CD4-positive, CD25-positive, alpha-beta regulatory T cell (primary cell): ENCODE measurements around the gene EPS8L1. TPM values are rescaled to one million over a fixed set of nuclear protein-coding genes. Genes with fewer than 3 reads are reported as not detected.

ENCODE experiments used
- ATAC-seq, 2 donors: fragments of 150-1000 bp; cut with Tn5 transposase; one replicate each; pipeline ENCODE4 v1.10.0; 2021; ENCODE audit warnings: low read depth in 2 of 2, moderate number of reproducible peaks in 2 of 2, moderate library complexity in 1 of 2
- DNase-seq, 3 donors: peaks; one replicate each; pipeline versions ENCODE4 v3.0.0 to v3.0.0-alpha.2; 2012 to 2022; ENCODE audit warnings: mixed read lengths in 1 of 3
- H3K27ac ChIP-seq: one replicate; pipeline ENCODE4 v1.7.0; 2013; ENCODE audit warnings: mild to moderate bottlenecking, low read length; ENCODE audit not compliant: insufficient read depth, poor library complexity, severe bottlenecking
- H3K27me3 ChIP-seq: one replicate; pipeline ENCODE4 v1.7.0; 2013; ENCODE audit warnings: low read length; ENCODE audit not compliant: control insufficient read depth, insufficient read depth
- H3K36me3 ChIP-seq: one replicate; pipeline ENCODE4 v1.7.0; 2013; ENCODE audit warnings: mild to moderate bottlenecking, low read length, moderate library complexity; ENCODE audit not compliant: control insufficient read depth, insufficient read depth
- H3K4me1 ChIP-seq: 2 replicates; pipeline ENCODE4 v1.7.0; 2013; ENCODE audit warnings: mild to moderate bottlenecking, low read length; ENCODE audit not compliant: insufficient read depth, control insufficient read depth, poor library complexity, severe bottlenecking
- H3K4me3 ChIP-seq: one replicate; pipeline ENCODE4 v1.7.0; 2013; ENCODE audit warnings: low read depth, mild to moderate bottlenecking, low read length, moderate library complexity
- H3K9me3 ChIP-seq, 2 experiments: 1 replicate in 1 of 2; 2 replicates in 1 of 2; pipeline ENCODE4 v1.7.0; 2013; ENCODE audit warnings: low read length in 2 of 2, mild to moderate bottlenecking in 1 of 2, moderate library complexity in 1 of 2; ENCODE audit not compliant: control insufficient read depth in 2 of 2
- H3K27ac Mint-ChIP-seq, 3 donors: one replicate each; pipeline ENCODE4 v1.8.0; 2020 to 2022; ENCODE audit warnings: mild to moderate bottlenecking in 3 of 3, mixed read lengths in 3 of 3, moderate library complexity in 2 of 3
- H3K27me3 Mint-ChIP-seq: one replicate; pipeline ENCODE4 v1.8.0; 2022; ENCODE audit warnings: mild to moderate bottlenecking, mixed read lengths
- H3K36me3 Mint-ChIP-seq: one replicate; pipeline ENCODE4 v1.8.0; 2020; ENCODE audit warnings: mixed read lengths
- H3K4me1 Mint-ChIP-seq, 4 donors: one replicate each; pipeline ENCODE4 v1.8.0; 2020 to 2022; ENCODE audit warnings: mixed read lengths in 4 of 4, mild to moderate bottlenecking in 1 of 4
- H3K4me3 Mint-ChIP-seq, 4 donors: one replicate each; pipeline ENCODE4 v1.8.0; 2020 to 2022; ENCODE audit warnings: mild to moderate bottlenecking in 4 of 4, mixed read lengths in 4 of 4, moderate library complexity in 3 of 4
- H3K9me3 Mint-ChIP-seq, 7 donors: one replicate each; pipeline ENCODE4 v1.8.0; 2020 to 2022; ENCODE audit warnings: mixed read lengths in 7 of 7, mild to moderate bottlenecking in 3 of 7, moderate library complexity in 2 of 7
- polyA plus RNA-seq, 4 donors: library from polyadenylated mRNA; unstranded; fragments of 300-500 nt; fragmentation: Illumina TruSeq; gene quantifications; one replicate each; pipeline ENCODE4 v1.2.3, GENCODE V29; 2021
- total RNA-seq: library from RNA; stranded (reverse); gene quantifications from one replicate; pipeline ENCODE4 v1.2.3, GENCODE V29; 2022

Gene EPS8L1
- total and polyA plus RNA-seq, 5 donors from 2014 or later: 0.41 to 4.4 (median 1.5) TPM

- H3K36me3 ChIP-seq: no peaks in the 10 kb centered on the region
- H3K4me3 ChIP-seq: no peak overlapping the region
- no peak overlapping the region for H3K27ac ChIP-seq
- Mint-ChIP-seq H3K4me3 (no peak overlapping the region), H3K36me3 (no peaks in the 10 kb centered on the region), H3K27ac (no peak overlapping the region), H3K27me3 (peaks cover 55% of the 10 kb centered on the region), H3K4me1 (no peaks in the 10 kb centered on the region), H3K9me3 (no peaks in the 10 kb centered on the region)
- H3K9me3 ChIP-seq: no peaks in the 10 kb centered on the region
- ATAC-seq (no peak), DNase-seq (no peak)
- H3K27me3 ChIP-seq: peaks cover 14% of the 10 kb centered on the region
- no peaks in the 10 kb centered on the region for H3K4me1 ChIP-seq
Measured at GRCh38 chr19:55133639-55134444, 58.2 kb downstream of the EPS8L1 start.

- Histone ChIP-seq H3K36me3 (no peaks in the 10 kb centered on the region), H3K4me3 (no peak overlapping the region), H3K9me3 (no peaks in the 10 kb centered on the region), H3K4me1 (no peaks in the 10 kb centered on the region), H3K27ac (no peak overlapping the region), H3K27me3 (peaks cover 11% of the 10 kb centered on the region)
- H3K27ac Mint-ChIP-seq: no peak overlapping the region
- no peaks in the 10 kb centered on the region for H3K4me1 Mint-ChIP-seq
- ATAC-seq (no peak), DNase-seq (no peak)
- no peaks in the 10 kb centered on the region for H3K36me3 Mint-ChIP-seq
- H3K4me3 Mint-ChIP-seq: no peak overlapping the region
- H3K9me3 Mint-ChIP-seq: no peaks in the 10 kb centered on the region
- H3K27me3 Mint-ChIP-seq: peaks cover 52% of the 10 kb centered on the region
Measured at GRCh38 chr19:55134736-55135135, 59.1 kb downstream of the EPS8L1 start.

- H3K27ac Mint-ChIP-seq: no peak overlapping the region
- peaks cover 54% of the 10 kb centered on the region for H3K27me3 Mint-ChIP-seq
Measured at GRCh38 chr19:55136399-55137102, 60.9 kb downstream of the EPS8L1 start.

More at GRCh38 chr19:55136399-55137102, 60.9 kb downstream of the EPS8L1 start:
- H3K4me1 Mint-ChIP-seq: peaks cover 0 to 3% (median 1%) of the 10 kb centered on the region in 4 donors
- ATAC-seq (no peak), DNase-seq (no peak)
- Histone ChIP-seq H3K27ac (no peak overlapping the region), H3K4me3 (no peak overlapping the region), H3K4me1 (no peaks in the 10 kb centered on the region), H3K9me3 (no peaks in the 10 kb centered on the region), H3K27me3 (peaks cover 6% of the 10 kb centered on the region), H3K36me3 (no peaks in the 10 kb centered on the region)
- H3K36me3 Mint-ChIP-seq: no peaks in the 10 kb centered on the region
- H3K4me3 Mint-ChIP-seq: no peak overlapping the region
- H3K9me3 Mint-ChIP-seq: no peaks in the 10 kb centered on the region

Other genes starting within 250 kb of the EPS8L1 start
- gene KIR2DS4, start 243.2 kb upstream of the EPS8L1 start, total RNA-seq: not detected
- gene KIR2DS4, start 243.2 kb upstream of the EPS8L1 start, polyA plus RNA-seq: under 1 TPM in 1 of 4 donors, not detected in 3; 0.10 TPM
- gene KIR3DL2, start 225.4 kb upstream of the EPS8L1 start, total RNA-seq: 0.74 TPM
- under 1 TPM; 0.25 to 0.94 (median 0.52) TPM for gene KIR3DL2, start 225.4 kb upstream of the EPS8L1 start, polyA plus RNA-seq
- gene FCAR, start 201.6 kb upstream of the EPS8L1 start, total RNA-seq: not detected
- gene FCAR, start 201.6 kb upstream of the EPS8L1 start, polyA plus RNA-seq: under 1 TPM in 1 of 4 donors, not detected in 3; 0.21 TPM
- not detected for gene NCR1, start 169.7 kb upstream of the EPS8L1 start, total RNA-seq
- gene NCR1, start 169.7 kb upstream of the EPS8L1 start, polyA plus RNA-seq: under 1 TPM in 3 of 4 donors, not detected in 1; 0.36 to 0.47 (median 0.39) TPM
- gene NLRP7, start 128.3 kb upstream of the EPS8L1 start, total RNA-seq: not detected
- not detected for gene NLRP7, start 128.3 kb upstream of the EPS8L1 start, polyA plus RNA-seq
- gene NLRP2, start 109.5 kb upstream of the EPS8L1 start, total RNA-seq: 10.2 TPM
- 1 to 10 TPM in 3 of 4 donors, under 1 TPM in 1; 0.63 to 5.0 (median 2.1) TPM for gene NLRP2, start 109.5 kb upstream of the EPS8L1 start, polyA plus RNA-seq
- gene GP6, start 37.6 kb upstream of the EPS8L1 start, total RNA-seq: 2.0 TPM
- gene GP6, start 37.6 kb upstream of the EPS8L1 start, polyA plus RNA-seq: not detected
- 14.1 TPM for gene RDH13, start 12.7 kb upstream of the EPS8L1 start, total RNA-seq
- 10 to 100 TPM in 3 of 4 donors, 1 to 10 TPM in 1; 9.1 to 16.1 (median 14.7) TPM for gene RDH13, start 12.7 kb upstream of the EPS8L1 start, polyA plus RNA-seq
- 191 TPM for gene PPP1R12C, start 41.8 kb downstream of the EPS8L1 start, total RNA-seq
- gene PPP1R12C, start 41.8 kb downstream of the EPS8L1 start, polyA plus RNA-seq: 1 to 10 TPM; 2.2 to 5.9 (median 3.8) TPM
- gene TNNT1, start 73.3 kb downstream of the EPS8L1 start, total RNA-seq: not detected
- not detected for gene TNNT1, start 73.3 kb downstream of the EPS8L1 start, polyA plus RNA-seq
- gene TNNI3, start 81.9 kb downstream of the EPS8L1 start, total RNA-seq: not detected
- not detected for gene TNNI3, start 81.9 kb downstream of the EPS8L1 start, polyA plus RNA-seq
- gene DNAAF3, start 90.7 kb downstream of the EPS8L1 start, total RNA-seq: not detected
- gene DNAAF3, start 90.7 kb downstream of the EPS8L1 start, polyA plus RNA-seq: not detected
- gene SYT5, start 104.4 kb downstream of the EPS8L1 start, total RNA-seq: 1.9 TPM
- gene SYT5, start 104.4 kb downstream of the EPS8L1 start, polyA plus RNA-seq: under 1 TPM in 1 of 4 donors, not detected in 3; 0.06 TPM
- gene PTPRH, start 133.6 kb downstream of the EPS8L1 start, total RNA-seq: not detected
- gene PTPRH, start 133.6 kb downstream of the EPS8L1 start, polyA plus RNA-seq: not detected
- 13.3 TPM for gene TMEM86B, start 152.9 kb downstream of the EPS8L1 start, total RNA-seq
- under 1 TPM in 3 of 4 donors, not detected in 1; 0.25 to 0.83 (median 0.49) TPM for gene TMEM86B, start 152.9 kb downstream of the EPS8L1 start, polyA plus RNA-seq
- gene PPP6R1, start 183.1 kb downstream of the EPS8L1 start, total RNA-seq: 168 TPM
- gene PPP6R1, start 183.1 kb downstream of the EPS8L1 start, polyA plus RNA-seq: 10 to 100 TPM; 38.9 to 58.2 (median 44.0) TPM
- gene HSPBP1, start 204.2 kb downstream of the EPS8L1 start, total RNA-seq: 15.8 TPM
- 10 to 100 TPM; 30.2 to 37.2 (median 35.1) TPM for gene HSPBP1, start 204.2 kb downstream of the EPS8L1 start, polyA plus RNA-seq
- 1.5 TPM for gene BRSK1, start 208.1 kb downstream of the EPS8L1 start, total RNA-seq
- gene BRSK1, start 208.1 kb downstream of the EPS8L1 start, polyA plus RNA-seq: not detected
- gene TMEM150B, start 249.5 kb downstream of the EPS8L1 start, total RNA-seq: 2.1 TPM
- not detected for gene TMEM150B, start 249.5 kb downstream of the EPS8L1 start, polyA plus RNA-seq